GM13976 (cell line): Measurements from ENCODE around the gene RHBDL1.

Experiments
- DNase-seq: peaks from one replicate; pipeline ENCODE4 v3.0.0; 2012; ENCODE audit warnings: low spot score
- in situ Hi-C: fragments of 300-500 bp; cut with MboI; formaldehyde crosslinking; loops from one replicate; pipeline ENCODE4 v1.12.0; 2022; ENCODE audit warnings: low sequenced_read_pairs, mixed read lengths, inconsistent platforms; ENCODE audit not compliant: unreplicated experiment
- TF ChIP-seq, protein P1 (sequence below): IDR thresholded peaks from 2 replicates; pipeline ENCODE4 v1.5.1; 2012; ENCODE audit warnings: borderline replicate concordance, mild to moderate bottlenecking; ENCODE audit not compliant: insufficient read depth; ENCODE audit errors: extremely low read depth, missing control alignments, control extremely low read depth

RHBDL1 gene

DNA sequence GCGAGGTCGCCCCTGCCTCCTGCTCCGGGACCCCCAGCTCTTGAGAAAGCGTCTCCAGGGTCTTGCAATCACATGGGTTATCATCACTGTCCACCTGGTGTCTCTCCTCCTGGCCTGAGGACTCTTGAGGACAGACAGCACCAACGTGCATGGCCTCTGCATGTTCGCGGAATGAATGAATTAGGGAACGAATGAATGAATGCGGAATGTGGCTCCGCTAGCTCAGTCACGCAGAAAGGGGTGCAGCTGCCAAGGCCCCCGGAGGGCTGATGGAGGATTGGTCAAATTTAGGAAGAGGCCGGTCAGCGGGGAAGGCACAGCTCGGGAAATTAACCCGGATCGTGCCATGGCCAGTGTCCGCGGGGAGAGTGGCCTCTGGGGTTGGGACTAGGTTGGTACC, 26.9 kb downstream of the RHBDL1 start:
- DNase-seq = no peak
- in situ Hi-C loops = no loop called here
- TF ChIP-seq, protein P1, sequence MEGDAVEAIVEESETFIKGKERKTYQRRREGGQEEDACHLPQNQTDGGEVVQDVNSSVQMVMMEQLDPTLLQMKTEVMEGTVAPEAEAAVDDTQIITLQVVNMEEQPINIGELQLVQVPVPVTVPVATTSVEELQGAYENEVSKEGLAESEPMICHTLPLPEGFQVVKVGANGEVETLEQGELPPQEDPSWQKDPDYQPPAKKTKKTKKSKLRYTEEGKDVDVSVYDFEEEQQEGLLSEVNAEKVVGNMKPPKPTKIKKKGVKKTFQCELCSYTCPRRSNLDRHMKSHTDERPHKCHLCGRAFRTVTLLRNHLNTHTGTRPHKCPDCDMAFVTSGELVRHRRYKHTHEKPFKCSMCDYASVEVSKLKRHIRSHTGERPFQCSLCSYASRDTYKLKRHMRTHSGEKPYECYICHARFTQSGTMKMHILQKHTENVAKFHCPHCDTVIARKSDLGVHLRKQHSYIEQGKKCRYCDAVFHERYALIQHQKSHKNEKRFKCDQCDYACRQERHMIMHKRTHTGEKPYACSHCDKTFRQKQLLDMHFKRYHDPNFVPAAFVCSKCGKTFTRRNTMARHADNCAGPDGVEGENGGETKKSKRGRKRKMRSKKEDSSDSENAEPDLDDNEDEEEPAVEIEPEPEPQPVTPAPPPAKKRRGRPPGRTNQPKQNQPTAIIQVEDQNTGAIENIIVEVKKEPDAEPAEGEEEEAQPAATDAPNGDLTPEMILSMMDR = no peak

DNA sequence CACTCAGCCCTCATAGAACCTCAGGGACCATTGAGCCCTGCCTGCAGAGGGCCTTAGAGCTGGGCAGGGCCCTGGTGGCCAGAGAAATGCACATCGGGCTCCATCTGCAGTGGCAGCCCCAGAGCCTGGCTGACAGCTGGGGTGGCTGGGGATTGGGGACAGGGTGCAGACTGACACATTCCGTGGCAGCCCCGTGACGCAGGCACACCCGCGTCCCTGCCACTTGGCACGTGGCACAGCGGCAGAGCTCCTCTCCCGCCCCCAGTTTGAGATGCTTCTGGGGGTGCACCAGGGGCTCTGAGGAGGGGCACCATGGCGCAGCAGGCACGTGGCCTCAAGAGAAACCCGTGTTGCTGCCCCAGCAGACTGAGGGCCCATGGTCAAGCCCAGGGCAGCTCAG, 27.9 kb downstream of the RHBDL1 start:
- no peak for DNase-seq
- TF ChIP-seq, protein P1 = no peak
- in situ Hi-C loops = no loop called here

DNA sequence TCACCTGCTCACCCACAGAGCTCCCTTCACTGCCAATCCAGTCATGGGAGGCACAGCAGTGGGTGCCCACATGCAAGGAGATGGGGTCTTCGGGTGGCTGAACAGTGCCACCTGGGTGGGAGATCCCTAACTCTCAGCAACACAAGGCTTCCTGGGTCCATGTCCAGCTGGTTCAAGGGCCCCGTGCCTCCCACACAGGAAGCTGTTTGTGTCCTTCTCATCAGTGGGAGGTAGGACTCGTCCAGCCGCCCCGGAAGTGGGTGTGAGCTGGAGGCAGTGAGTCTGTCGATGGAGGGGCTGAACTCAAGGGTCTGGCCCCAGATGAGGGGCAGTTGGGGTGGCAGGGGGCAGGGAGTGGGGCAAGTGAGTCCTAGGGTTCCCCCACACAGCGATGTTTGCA, 28.6 kb downstream of the RHBDL1 start:
- no peak for DNase-seq
- in situ Hi-C loops = no loop called here
- TF ChIP-seq, protein P1 = no peak

DNA sequence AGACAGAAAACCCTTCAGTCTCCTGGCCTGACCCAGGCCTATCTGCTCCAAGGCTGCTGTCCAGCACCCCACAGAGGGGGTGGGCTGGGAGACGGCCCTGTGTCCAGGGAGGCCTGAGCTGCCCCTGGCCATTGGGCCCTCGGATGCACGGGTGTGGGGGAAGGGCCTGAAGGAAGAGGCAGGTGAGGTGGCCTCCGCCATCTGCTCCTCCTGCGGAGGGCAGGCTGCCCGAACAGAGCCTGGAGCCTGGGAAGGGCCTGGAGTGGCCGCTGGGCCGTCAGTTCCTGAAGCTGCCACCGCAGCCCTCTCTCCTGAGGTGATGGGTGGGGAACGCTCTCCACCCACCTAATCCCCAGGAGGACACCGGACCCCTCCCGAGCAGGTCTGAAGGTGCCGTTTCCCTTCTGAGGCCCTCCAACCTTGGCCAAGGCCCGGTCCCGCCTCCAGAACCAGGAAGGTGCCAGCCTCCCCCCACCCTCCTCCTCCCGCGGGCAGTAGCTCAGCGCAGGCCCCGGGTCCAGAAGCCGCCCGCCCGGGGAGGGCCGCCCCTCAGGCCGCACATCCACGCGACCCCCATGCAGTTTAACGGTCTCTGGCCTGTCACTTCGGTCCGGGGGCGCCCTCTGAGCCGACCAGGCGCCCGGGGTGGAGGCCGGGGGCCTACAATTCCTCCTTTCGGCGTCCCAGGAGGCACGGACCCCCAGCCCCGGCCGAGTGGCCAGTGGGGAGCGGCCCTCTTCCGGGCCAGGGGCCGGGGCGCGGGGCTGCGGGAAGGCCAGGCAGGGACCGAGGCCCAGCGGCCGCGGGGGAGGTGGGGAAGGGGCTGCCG, 29.3 kb downstream of the RHBDL1 start:
- DNase-seq = no peak
- in situ Hi-C loops = no loop called here
- TF ChIP-seq, protein P1 = no peak

DNA sequence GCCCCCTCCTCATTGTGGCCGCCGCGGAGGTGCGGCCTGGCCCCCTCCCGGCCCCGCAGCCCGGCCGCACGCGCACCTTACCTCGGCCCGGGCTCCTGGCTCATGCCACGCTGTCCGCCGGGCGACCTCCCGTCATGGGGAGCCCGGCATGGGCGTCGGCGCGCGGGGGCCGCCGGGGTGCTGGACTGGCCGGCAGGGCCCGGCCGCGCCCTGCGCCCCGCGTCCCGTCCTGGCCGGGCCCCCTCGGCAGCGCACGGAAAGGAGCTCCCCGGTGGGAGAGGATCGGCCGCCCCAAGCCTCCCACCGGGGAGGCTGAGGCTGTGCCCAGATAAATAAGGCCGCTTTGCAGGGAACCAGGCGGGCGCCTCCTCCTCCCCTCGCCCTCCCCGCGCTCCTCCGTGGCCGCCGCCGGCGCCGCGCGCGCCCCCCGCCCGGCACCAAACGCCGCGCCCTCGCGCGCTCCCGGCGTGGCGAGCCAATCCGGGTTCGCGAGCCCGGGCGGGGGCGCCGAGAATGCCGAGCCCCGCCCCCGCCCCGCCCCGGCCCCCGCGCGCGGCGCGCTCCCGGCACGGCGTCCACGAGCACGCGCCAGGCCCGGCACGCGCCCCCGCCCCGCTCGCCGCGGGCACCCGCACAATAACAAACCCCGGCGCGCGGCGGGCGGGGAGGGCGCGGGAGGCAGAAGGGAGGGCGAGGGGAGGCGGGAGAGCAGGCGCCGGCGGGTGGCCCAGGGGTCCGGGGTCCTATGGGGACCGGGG, 30.1 kb downstream of the RHBDL1 start, which contains the start of gene FBXL16:
Gene FBXL16, minus strand, starts transcription at position 371 of the 758 bp plus-strand sequence. CDS start 8,396 bp downstream, outside the sequence.
- TF ChIP-seq, protein P1 = no peak
- in situ Hi-C loops = no loop called here
- no peak for DNase-seq

DNA sequence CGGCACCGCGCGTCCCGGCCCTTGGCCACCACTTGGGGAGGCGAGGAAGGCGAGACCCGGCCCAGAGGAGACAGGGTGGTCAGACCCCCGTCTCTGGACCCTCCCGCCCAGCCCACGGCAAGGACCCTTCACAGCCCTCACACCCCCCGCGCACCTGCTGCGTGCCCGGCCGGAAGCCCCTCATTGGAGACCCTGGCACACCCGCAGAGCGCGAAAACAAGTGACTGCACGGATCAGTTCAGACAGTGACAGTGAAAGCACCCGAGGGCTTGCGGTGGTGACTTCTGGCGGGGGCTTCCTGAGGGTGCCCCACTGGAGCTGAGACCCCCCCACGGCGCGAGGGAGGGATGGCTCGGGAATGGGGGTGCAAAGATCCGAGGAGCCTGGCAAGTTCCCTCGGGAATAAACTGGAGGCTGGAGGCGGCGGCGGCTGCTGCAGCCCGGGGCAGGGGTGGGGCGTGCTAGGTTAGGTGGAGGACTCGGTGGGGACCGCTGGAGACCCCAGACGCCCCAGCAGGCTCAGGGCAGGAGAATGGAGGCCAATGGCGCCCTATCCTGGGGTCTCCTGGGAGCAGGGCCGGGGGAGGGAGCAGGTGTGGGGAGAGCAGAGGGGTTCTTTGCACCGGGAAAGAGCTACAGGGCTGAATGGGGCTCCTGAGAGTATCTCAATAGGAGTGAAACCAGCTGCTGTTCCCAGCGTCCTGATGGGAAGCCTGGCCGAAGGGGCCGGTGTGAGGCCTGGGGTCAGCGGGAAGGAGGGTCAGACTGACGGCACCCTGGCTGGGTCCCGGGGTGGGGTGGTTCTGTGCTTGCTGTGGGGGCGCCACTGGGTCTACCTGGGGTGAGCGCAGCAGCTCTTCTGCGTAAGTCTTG, 31.0 kb downstream of the RHBDL1 start:
- TF ChIP-seq, protein P1 = no peak
- in situ Hi-C loops = no loop called here
- no peak for DNase-seq
